T-cell (primary cell): ENCODE results near the gene ARL10. TPM values are rescaled to one million over a fixed set of nuclear protein-coding genes. Genes with fewer than 3 reads are reported as not detected.

ENCODE experiments used
- ATAC-seq, 4 experiments: fragments of 200-7000 bp in 3 of 4; fragments of 150-1000 bp in 1 of 4; cut with Tn5 transposase; replicated peaks in 1 of 4; 1 replicate in 3 of 4; 2 replicates in 1 of 4; pipeline ENCODE4 v1.10.0; 2021; ENCODE audit warnings: moderate library complexity in 3 of 4, mild to moderate bottlenecking in 2 of 4, moderate number of reproducible peaks in 1 of 4
- CTCF ChIA-PET, 2 donors: fragments of 300-600 bp; sonication (Branson Sonifier 250); formaldehyde crosslinking; loops; one replicate each; lab custom pipeline; 2022; ENCODE audit warnings: antibody characterized with exemption in 2 of 2; lab: Charles Lee
- POLR2A ChIA-PET, 2 donors: fragments of 300-600 bp; sonication (Branson Sonifier 250); formaldehyde crosslinking; loops; one replicate each; lab custom pipeline; 2022; ENCODE audit warnings: antibody characterized with exemption in 2 of 2; lab: Charles Lee
- DNase-seq, 35 experiments: peaks; one replicate each; pipeline versions ENCODE4 v3.0.0 to v3.0.0-alpha.2; 2013 to 2023
- H3K27ac ChIP-seq: one replicate; pipeline ENCODE4 v1.5.1; 2013; ENCODE audit warnings: low read length
- H3K27me3 ChIP-seq, 2 experiments: replicated peaks in 1 of 2; 1 replicate in 1 of 2; 2 replicates in 1 of 2; pipeline versions ENCODE4 v1.6.1 to v1.7.0; 2013; ENCODE audit warnings: low read length in 1 of 2, mixed read lengths in 1 of 2; ENCODE audit not compliant: control insufficient read depth in 2 of 2, insufficient read depth in 2 of 2; ENCODE audit errors: extremely low read depth in 1 of 2
- H3K36me3 ChIP-seq, 2 donors: 1 replicate in 1 of 2; 2 replicates in 1 of 2; pipeline versions ENCODE4 v1.6.1 to v1.7.0; 2013; ENCODE audit warnings: low read length in 1 of 2; ENCODE audit not compliant: control insufficient read depth in 2 of 2, insufficient read depth in 1 of 2; ENCODE audit errors: extremely low read depth in 1 of 2
- H3K4me1 ChIP-seq, 2 experiments: 1 replicate in 1 of 2; 2 replicates in 1 of 2; pipeline versions ENCODE4 v1.6.1 to v1.7.0; 2013; ENCODE audit warnings: low read length in 2 of 2, mixed read lengths in 1 of 2; ENCODE audit not compliant: insufficient read depth in 2 of 2, control insufficient read depth in 1 of 2; ENCODE audit errors: extremely low read depth in 1 of 2
- H3K4me3 ChIP-seq, 2 donors: 1 replicate in 1 of 2; 2 replicates in 1 of 2; pipeline versions ENCODE4 v1.5.1 to v1.7.0; 2013; ENCODE audit warnings: mild to moderate bottlenecking in 2 of 2, low read length in 1 of 2, moderate library complexity in 1 of 2; ENCODE audit not compliant: control insufficient read depth in 1 of 2; ENCODE audit errors: extremely low read depth in 1 of 2
- H3K9me3 ChIP-seq: 2 replicates; pipeline ENCODE4 v1.7.0; 2013
- H3K27ac Mint-ChIP-seq, 2 donors: one replicate each; pipeline ENCODE4 v1.8.0; 2020 to 2021; ENCODE audit warnings: mild to moderate bottlenecking in 2 of 2, mixed read lengths in 2 of 2
- H3K27me3 Mint-ChIP-seq, 2 donors: one replicate each; pipeline ENCODE4 v1.8.0; 2021 to 2022; ENCODE audit warnings: mixed read lengths in 2 of 2
- H3K36me3 Mint-ChIP-seq: one replicate; pipeline ENCODE4 v1.8.0; 2021; ENCODE audit warnings: mixed read lengths
- H3K4me1 Mint-ChIP-seq, 3 donors: one replicate each; pipeline ENCODE4 v1.8.0; 2020 to 2022; ENCODE audit warnings: mixed read lengths in 3 of 3, mild to moderate bottlenecking in 1 of 3
- H3K4me3 Mint-ChIP-seq, 3 donors: one replicate each; pipeline ENCODE4 v1.8.0; 2020 to 2022; ENCODE audit warnings: mild to moderate bottlenecking in 3 of 3, mixed read lengths in 3 of 3, moderate library complexity in 3 of 3
- H3K9me3 Mint-ChIP-seq, 3 donors: one replicate each; pipeline ENCODE4 v1.8.0; 2020 to 2022; ENCODE audit warnings: mixed read lengths in 3 of 3
- WGBS: methylation state at CpG from one replicate; pipeline ENCODE4 v1.1.5; 2013; ENCODE audit warnings: missing lambda C conversion rate; ENCODE audit not compliant: insufficient coverage; 5-methylcytosine and 5-hydroxymethylcytosine counted together
- total RNA-seq, 35 experiments: library from RNA in 6 of 35; stranded (reverse) in 6 of 35; fragments of 120-200 nt in 1 of 35; gene quantifications; one replicate each; pipeline versions ENCODE4 v1.2.1 to v1.2.4 and lab custom pipeline; 2013 to 2026

The ARL10 gene
- total RNA-seq, 5 donors from 2014 or later (not counting 1 experiment from before 2014, with no cell fraction given): 9.9 to 20.0 (median 18.0) TPM

- ChIA-PET CTCF (no interaction called here), POLR2A (interaction anchor here in 1 of 2 donors (0.5 kb wide), 1 partner anchor 75 kb away, joined by 4 read pairs; no protein-coding TSS in a partner anchor)
- ATAC-seq (no peak), DNase-seq (no peak)
- no peaks in the 10 kb centered on the region for H3K27me3 ChIP-seq
- H3K4me1 ChIP-seq: peaks cover 0 to 15% of the 10 kb centered on the region in 2 experiments
- peaks cover 22% of the 10 kb centered on the region for H3K36me3 Mint-ChIP-seq
- no peaks in the 10 kb centered on the region for H3K9me3 Mint-ChIP-seq
- peaks cover 5 to 21% of the 10 kb centered on the region in 2 donors for H3K36me3 ChIP-seq
- WGBS: 98% methylated on average over 9 of the region's 13 CpGs
- H3K4me3 ChIP-seq: no peak overlapping the region
- H3K4me3 Mint-ChIP-seq: no peak overlapping the region
- no peaks in the 10 kb centered on the region for H3K27me3 Mint-ChIP-seq
- H3K27ac ChIP-seq: no peak overlapping the region
- no peak overlapping the region for H3K27ac Mint-ChIP-seq
- H3K9me3 ChIP-seq: no peaks in the 10 kb centered on the region
- peaks cover 7 to 17% (median 16%) of the 10 kb centered on the region in 3 donors for H3K4me1 Mint-ChIP-seq
Observed at GRCh38 chr5:176368726-176369125, 3.4 kb downstream of the ARL10 start.

GRCh38 chr5:176369934-176370711 is 4.8 kb downstream of the ARL10 start:
- Histone ChIP-seq H3K27me3 (no peaks in the 10 kb centered on the region), H3K9me3 (no peaks in the 10 kb centered on the region), H3K27ac (no peak overlapping the region), H3K36me3 (peaks cover 5 to 21% of the 10 kb centered on the region in 2 donors), H3K4me1 (peaks cover 0 to 8% of the 10 kb centered on the region in 2 experiments), H3K4me3 (no peak overlapping the region)
- no CpG with 5 or more reads among the region's 8 CpGs for WGBS
- DNase-seq (no peak), ATAC-seq (no peak)
- peaks cover 22% of the 10 kb centered on the region for H3K36me3 Mint-ChIP-seq
- POLR2A ChIA-PET: no interaction called here
- no peak overlapping the region for H3K4me3 Mint-ChIP-seq
- peaks cover 4 to 9% (median 9%) of the 10 kb centered on the region in 3 donors for H3K4me1 Mint-ChIP-seq
- CTCF ChIA-PET: interaction anchor here in 1 of 2 donors (1.0 kb wide), 1 partner anchor 8 kb away, joined by 3 read pairs; the partner anchor contains the start of gene KIAA1191
- H3K27me3 Mint-ChIP-seq: no peaks in the 10 kb centered on the region
- H3K9me3 Mint-ChIP-seq: no peaks in the 10 kb centered on the region
- no peak overlapping the region for H3K27ac Mint-ChIP-seq

GRCh38 chr5:176371621-176372539 is 6.6 kb downstream of the ARL10 start:
- no peak for DNase-seq
- no peak overlapping the region for H3K27ac Mint-ChIP-seq
- no peaks in the 10 kb centered on the region for H3K9me3 Mint-ChIP-seq
- ATAC-seq: no peak
- no peak overlapping the region for H3K4me3 Mint-ChIP-seq
- peaks cover 22% of the 10 kb centered on the region for H3K36me3 Mint-ChIP-seq
- H3K4me3 ChIP-seq: no peak overlapping the region
- H3K4me1 Mint-ChIP-seq: peaks cover 0 to 9% (median 6%) of the 10 kb centered on the region in 3 donors
- H3K9me3 ChIP-seq: no peaks in the 10 kb centered on the region
- POLR2A ChIA-PET: interaction anchor here in 1 of 2 donors (0.6 kb wide), 1 partner anchor 45 kb away, joined by 3 read pairs; no protein-coding TSS in a partner anchor
- WGBS: 92% methylated on average over 10 of the region's 13 CpGs
- H3K27me3 Mint-ChIP-seq: no peaks in the 10 kb centered on the region
- no peaks in the 10 kb centered on the region for H3K27me3 ChIP-seq
- peaks cover 5 to 23% of the 10 kb centered on the region in 2 donors for H3K36me3 ChIP-seq
- H3K27ac ChIP-seq: no peak overlapping the region
- CTCF ChIA-PET: no interaction called here
- H3K4me1 ChIP-seq: no peaks in the 10 kb centered on the region

GRCh38 chr5:176373100-176373818 is 8.0 kb downstream of the ARL10 start:
- Histone ChIP-seq H3K36me3 (peaks cover 5 to 19% of the 10 kb centered on the region in 2 donors), H3K4me1 (no peaks in the 10 kb centered on the region), H3K27me3 (no peaks in the 10 kb centered on the region), H3K9me3 (no peaks in the 10 kb centered on the region), H3K4me3 (no peak overlapping the region), H3K27ac (no peak overlapping the region)
- ATAC-seq (no peak), DNase-seq (no peak)
- CTCF ChIA-PET: no interaction called here
- POLR2A ChIA-PET: no interaction called here
- no peaks in the 10 kb centered on the region for H3K9me3 Mint-ChIP-seq
- no peak overlapping the region for H3K4me3 Mint-ChIP-seq
- H3K36me3 Mint-ChIP-seq: peaks cover 13% of the 10 kb centered on the region
- no peaks in the 10 kb centered on the region for H3K27me3 Mint-ChIP-seq
- 94% methylated on average over 5 of the region's 7 CpGs for WGBS
- H3K4me1 Mint-ChIP-seq: no peaks in the 10 kb centered on the region
- H3K27ac Mint-ChIP-seq: no peak overlapping the region

GRCh38 chr5:176379881-176380280 is 14.6 kb downstream of the ARL10 start:
- no peaks in the 10 kb centered on the region for H3K27me3 ChIP-seq
- 58% methylated on average over 2 of the region's 3 CpGs for WGBS
- Mint-ChIP-seq H3K4me1 (no peaks in the 10 kb centered on the region), H3K36me3 (peaks cover 24% of the 10 kb centered on the region), H3K27me3 (no peaks in the 10 kb centered on the region), H3K4me3 (no peak overlapping the region), H3K27ac (no peak overlapping the region), H3K9me3 (no peaks in the 10 kb centered on the region)
- H3K27ac ChIP-seq: no peak overlapping the region
- no peak overlapping the region for H3K4me3 ChIP-seq
- H3K36me3 ChIP-seq: peaks cover 17 to 33% of the 10 kb centered on the region in 2 donors
- ChIA-PET POLR2A (no interaction called here), CTCF (no interaction called here)
- no peaks in the 10 kb centered on the region for H3K9me3 ChIP-seq
- H3K4me1 ChIP-seq: no peaks in the 10 kb centered on the region
- DNase-seq: no peak
- no peak for ATAC-seq

GRCh38 chr5:176381423-176381822 is 16.1 kb downstream of the ARL10 start:
- Histone ChIP-seq H3K4me1 (no peaks in the 10 kb centered on the region), H3K4me3 (no peak overlapping the region), H3K27me3 (no peaks in the 10 kb centered on the region), H3K36me3 (peaks cover 17 to 47% of the 10 kb centered on the region in 2 donors), H3K9me3 (no peaks in the 10 kb centered on the region), H3K27ac (no peak overlapping the region)
- no peak for ATAC-seq
- peaks cover 8 to 9% (median 8%) of the 10 kb centered on the region in 3 donors for H3K4me1 Mint-ChIP-seq
- POLR2A ChIA-PET: no interaction called here
- no peaks in the 10 kb centered on the region for H3K9me3 Mint-ChIP-seq
- H3K4me3 Mint-ChIP-seq: no peak overlapping the region
- DNase-seq: no peak
- 80% methylated on average over 2 of the region's 3 CpGs for WGBS
- H3K27ac Mint-ChIP-seq: no peak overlapping the region
- CTCF ChIA-PET: no interaction called here
- no peaks in the 10 kb centered on the region for H3K27me3 Mint-ChIP-seq
- H3K36me3 Mint-ChIP-seq: peaks cover 34% of the 10 kb centered on the region
